Measurements from ENCODE around the gene DHRS9.

DHRS9 gene

DNA sequence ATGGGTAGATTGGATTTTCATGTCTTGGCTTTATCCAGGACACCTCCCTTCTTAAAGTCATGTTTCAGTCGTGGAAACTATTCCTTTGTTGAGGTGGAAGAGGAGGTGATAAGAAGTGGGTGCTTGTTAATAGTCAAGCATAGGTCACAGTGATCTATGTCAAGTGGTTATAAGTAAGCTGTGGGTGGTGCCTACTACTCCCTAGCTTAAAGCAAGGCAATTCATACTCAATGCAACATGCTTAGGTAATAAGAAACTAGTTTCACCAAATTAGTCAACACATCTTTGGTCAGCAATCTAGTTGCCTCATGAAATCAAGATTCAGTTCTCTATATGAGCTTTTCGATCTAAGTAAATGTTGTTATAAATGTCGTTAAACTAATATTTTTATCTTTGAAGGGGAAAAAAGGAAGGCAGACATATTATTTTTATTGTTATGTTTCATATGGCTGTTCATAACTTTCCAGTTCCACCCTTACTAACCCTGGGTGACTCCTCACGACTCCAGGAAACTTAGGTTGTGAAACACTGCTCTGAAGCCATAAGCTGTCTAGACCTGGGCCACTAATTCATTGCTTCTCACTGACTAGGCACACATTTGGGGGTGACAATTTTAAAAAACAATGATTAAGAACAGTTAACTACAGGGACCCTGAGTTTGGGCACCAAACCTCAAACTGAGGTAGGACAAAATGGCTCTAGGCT, 32.5 kb upstream of the DHRS9 start:
- H3K36me3 ChIP-seq (ENCODE audit: insufficient read depth, low read length): no peaks in the 10 kb centered on the region
- no peaks in the 10 kb centered on the region for H3K27me3 ChIP-seq (ENCODE audit: insufficient read depth, low read length, poor library complexity, severe bottlenecking)
- H3K4me2 ChIP-seq (ENCODE audit: low read depth, low read length, poor library complexity, severe bottlenecking): no peak overlapping the region
- no peaks in the 10 kb centered on the region for H3K9me2 ChIP-seq (replicated peaks; ENCODE audit: low read depth, low read length)
- no peaks in the 10 kb centered on the region; the same call in 1 of the 2 replicates for H3F3A ChIP-seq (ENCODE audit: low read depth)
- peaks cover 42% of the 10 kb centered on the region for H3K4me1 ChIP-seq (ENCODE audit: insufficient read depth, low read length, poor library complexity, severe bottlenecking)
- TF ChIP-seq CTCF (conservative IDR thresholded peaks at IDR 0.05; ENCODE audit: low read length) (no peak), EZH2phosphoT487 (IDR thresholded peaks at IDR 0.05; ENCODE audit: borderline replicate concordance) (no peak)
- no peak overlapping the region for H3K4me3 ChIP-seq (ENCODE audit: low read length, poor library complexity, severe bottlenecking)
- no peaks in the 10 kb centered on the region for H3K79me2 ChIP-seq (ENCODE audit: insufficient read depth, low read length)
- H3K9ac ChIP-seq (ENCODE audit: low read depth, low read length, poor library complexity, severe bottlenecking): no peak overlapping the region
- no peak overlapping the region for H2AFZ ChIP-seq (ENCODE audit: low read length)
- H3K9me3 ChIP-seq (ENCODE audit: insufficient read depth, low read depth, low read length): peaks cover 4% of the 10 kb centered on the region; the same call in 1 of the 2 replicates
- no peaks in the 10 kb centered on the region for H4K20me1 ChIP-seq (ENCODE audit: insufficient read depth, low read length, poor library complexity, severe bottlenecking)

DNA sequence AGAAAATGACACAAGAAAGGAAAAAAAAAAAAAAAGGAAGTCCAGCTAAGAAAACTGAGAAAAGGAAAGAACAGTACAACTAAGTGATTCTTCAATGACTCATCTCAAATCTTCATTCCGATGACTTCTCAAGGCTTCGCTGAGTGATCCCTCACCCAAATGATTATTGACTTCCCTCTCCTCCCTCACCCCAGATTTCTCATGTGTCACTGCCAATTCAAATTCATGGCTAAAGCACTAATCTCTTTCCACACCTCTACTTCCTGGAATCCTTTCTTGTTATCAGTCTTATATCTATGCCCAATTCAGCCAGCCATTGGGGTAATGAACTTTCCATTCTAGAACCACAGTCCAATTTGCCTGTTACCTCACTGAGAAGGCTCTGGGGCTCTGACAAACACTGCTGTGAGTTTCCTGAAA, 31.0 kb upstream of the DHRS9 start:
- Histone ChIP-seq H4K20me1 (ENCODE audit: insufficient read depth, low read length, poor library complexity, severe bottlenecking) (no peaks in the 10 kb centered on the region), H3K9ac (ENCODE audit: low read depth, low read length, poor library complexity, severe bottlenecking) (no peak overlapping the region), H3K9me2 (replicated peaks; ENCODE audit: low read depth, low read length) (no peaks in the 10 kb centered on the region), H3K4me3 (ENCODE audit: low read length, poor library complexity, severe bottlenecking) (no peak overlapping the region), H3F3A (ENCODE audit: low read depth) (no peaks in the 10 kb centered on the region; the same call in 1 of the 2 replicates), H2AFZ (ENCODE audit: low read length) (no peak overlapping the region), H3K4me2 (ENCODE audit: low read depth, low read length, poor library complexity, severe bottlenecking) (no peak overlapping the region), H3K9me3 (ENCODE audit: insufficient read depth, low read depth, low read length) (peaks cover 12% of the 10 kb centered on the region; the same call in 1 of the 2 replicates), H3K27me3 (ENCODE audit: insufficient read depth, low read length, poor library complexity, severe bottlenecking) (no peaks in the 10 kb centered on the region), H3K36me3 (ENCODE audit: insufficient read depth, low read length) (no peaks in the 10 kb centered on the region), H3K4me1 (ENCODE audit: insufficient read depth, low read length, poor library complexity, severe bottlenecking) (peaks cover 46% of the 10 kb centered on the region), H3K79me2 (ENCODE audit: insufficient read depth, low read length) (no peaks in the 10 kb centered on the region)
- TF ChIP-seq CTCF (conservative IDR thresholded peaks at IDR 0.05; ENCODE audit: low read length) (no peak), EZH2phosphoT487 (IDR thresholded peaks at IDR 0.05; ENCODE audit: borderline replicate concordance) (no peak)

DNA sequence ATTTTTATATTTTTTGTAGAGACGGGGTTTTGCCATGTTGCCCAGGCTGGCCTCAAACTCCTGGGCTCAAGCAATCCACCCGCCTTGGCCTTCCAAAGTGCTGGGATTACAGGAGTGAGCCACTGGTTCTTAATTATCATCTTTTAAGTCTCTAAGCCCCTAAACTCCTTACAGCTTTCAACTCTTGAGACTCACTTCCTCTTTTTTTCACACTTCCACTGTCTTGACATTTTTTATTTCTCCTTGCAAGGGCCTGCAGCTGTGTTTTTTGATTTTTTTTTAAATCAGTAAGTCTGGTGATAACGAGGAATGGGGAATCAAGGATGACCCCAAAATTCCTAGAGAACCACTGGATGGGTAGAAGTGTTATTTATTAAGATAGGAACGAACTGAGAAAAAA, 29.7 kb upstream of the DHRS9 start:
- TF ChIP-seq CTCF (conservative IDR thresholded peaks at IDR 0.05; ENCODE audit: low read length) (no peak), EZH2phosphoT487 (IDR thresholded peaks at IDR 0.05; ENCODE audit: borderline replicate concordance) (no peak)
- Histone ChIP-seq H2AFZ (ENCODE audit: low read length) (no peak overlapping the region), H3K9me2 (replicated peaks; ENCODE audit: low read depth, low read length) (no peaks in the 10 kb centered on the region), H3K4me2 (ENCODE audit: low read depth, low read length, poor library complexity, severe bottlenecking) (no peak overlapping the region), H3K4me3 (ENCODE audit: low read length, poor library complexity, severe bottlenecking) (no peak overlapping the region), H4K20me1 (ENCODE audit: insufficient read depth, low read length, poor library complexity, severe bottlenecking) (no peaks in the 10 kb centered on the region), H3K9me3 (ENCODE audit: insufficient read depth, low read depth, low read length) (peaks cover 12% of the 10 kb centered on the region; the same call in 1 of the 2 replicates), H3K36me3 (ENCODE audit: insufficient read depth, low read length) (no peaks in the 10 kb centered on the region), H3K4me1 (ENCODE audit: insufficient read depth, low read length, poor library complexity, severe bottlenecking) (peaks cover 36% of the 10 kb centered on the region), H3F3A (ENCODE audit: low read depth) (no peaks in the 10 kb centered on the region; the same call in 1 of the 2 replicates), H3K27me3 (ENCODE audit: insufficient read depth, low read length, poor library complexity, severe bottlenecking) (no peaks in the 10 kb centered on the region), H3K9ac (ENCODE audit: low read depth, low read length, poor library complexity, severe bottlenecking) (no peak overlapping the region), H3K79me2 (ENCODE audit: insufficient read depth, low read length) (no peaks in the 10 kb centered on the region)
